GM12878 (cell line): Measurements from ENCODE around the gene CRYZL1. TPM values are rescaled to one million over a fixed set of nuclear protein-coding genes. Genes with fewer than 3 reads are reported as not detected.

ENCODE experiments used
- ATAC-seq: fragments of 200-7000 bp; cut with Tn5 transposase; 3 replicates; pipeline ENCODE4 v1.9.1; 2020; ENCODE audit warnings: mild to moderate bottlenecking, moderate library complexity
- BruUV-seq: library from RNA; stranded (reverse); fragments of 400-500 nt; replicated peaks from 2 replicates; lab custom pipeline; 2021; lab: Mats Ljungman, UMichigan
- CTCF ChIA-PET: fragments of 300-600 bp; sonication (Branson Sonifier 250); formaldehyde crosslinking; extraction: SDS; loops from one replicate; lab custom pipeline; 2021; ENCODE audit warnings: inconsistent platforms; lab: Yijun Ruan, JAX
- POLR2A ChIA-PET: fragments of 350-600 bp; formaldehyde crosslinking; extraction: SDS; loops from one replicate; lab custom pipeline; 2021; ENCODE audit warnings: inconsistent platforms; lab: Charles Lee
- RAD21 ChIA-PET: fragments of 300-600 bp; sonication (Branson Sonifier 250); formaldehyde crosslinking; loops from one replicate; lab custom pipeline; 2023; ENCODE audit warnings: antibody characterized with exemption; ENCODE audit not compliant: unreplicated experiment; lab: Charles Lee
- SMC1A ChIA-PET: fragments of 300-600 bp; sonication (Branson Sonifier 250); formaldehyde crosslinking; loops from one replicate; lab custom pipeline; 2023; ENCODE audit not compliant: unreplicated experiment, uncharacterized antibody; lab: Charles Lee
- DNase-seq: peaks from one replicate; pipeline ENCODE4 v3.0.0-alpha.2; 2011; ENCODE audit warnings: low read depth, low spot score
- FAIRE-seq: peaks from 3 replicates; lab custom pipeline; 2011; peaks lifted over from hg19 to GRCh38; lab: Jason Lieb, UNC
- H2AFZ ChIP-seq: 2 replicates; pipeline ENCODE4 v1.6.0; 2011; ENCODE audit warnings: low read depth, low read length, control low read depth; ENCODE audit not compliant: control insufficient read depth
- H3K27ac ChIP-seq: 2 replicates; pipeline ENCODE4 v1.5.1; 2011; ENCODE audit warnings: control low read depth; ENCODE audit not compliant: control insufficient read depth, insufficient read depth
- H3K27me3 ChIP-seq, 2 experiments: replicated peaks in 1 of 2; 2 replicates each; pipeline versions ENCODE4 v1.6.0 to v1.6.1; 2011; ENCODE audit warnings: low read length in 1 of 2; ENCODE audit not compliant: control insufficient read depth in 2 of 2, insufficient read depth in 2 of 2
- H3K36me3 ChIP-seq, 2 experiments: 2 replicates each; pipeline ENCODE4 v1.5.1; 2011; ENCODE audit warnings: low read length in 1 of 2; ENCODE audit not compliant: control insufficient read depth in 2 of 2, insufficient read depth in 2 of 2
- H3K4me1 ChIP-seq: 2 replicates; pipeline ENCODE4 v1.6.1; 2011; ENCODE audit warnings: mild to moderate bottlenecking, low read length, moderate library complexity, mixed read lengths; ENCODE audit not compliant: control insufficient read depth, insufficient read depth
- H3K4me2 ChIP-seq: 2 replicates; pipeline ENCODE4 v1.6.0; 2011; ENCODE audit warnings: control low read depth; ENCODE audit not compliant: control insufficient read depth, insufficient read depth
- H3K4me3 ChIP-seq: fragments of 200-600 bp; sonication (generic); 2 replicates; pipeline ENCODE4 v1.5.1; 2016
- H3K79me2 ChIP-seq: 2 replicates; pipeline ENCODE4 v1.6.0; 2011; ENCODE audit warnings: low read length; ENCODE audit not compliant: control insufficient read depth, insufficient read depth
- H3K9ac ChIP-seq: 2 replicates; pipeline ENCODE4 v1.8.0; 2011; ENCODE audit warnings: low read length, control low read depth, mixed read lengths; ENCODE audit not compliant: control insufficient read depth, insufficient read depth
- H3K9me3 ChIP-seq: replicated peaks from 3 replicates; pipeline ENCODE4 v1.5.1; 2011; ENCODE audit warnings: mild to moderate bottlenecking, low read length; ENCODE audit not compliant: control insufficient read depth, insufficient read depth
- H4K20me1 ChIP-seq: 2 replicates; pipeline ENCODE4 v1.6.0; 2011; ENCODE audit not compliant: control insufficient read depth, insufficient read depth
- CEBPB ChIP-seq, 2 experiments: fragments of 150-350 bp in 1 of 2; IDR thresholded peaks; 2 replicates each; pipeline ENCODE4 v1.6.1; 2012 to 2014; ENCODE audit warnings: low read depth in 2 of 2, low read length in 2 of 2, borderline replicate concordance in 1 of 2, inconsistent platforms in 1 of 2
- CHD2 ChIP-seq: IDR thresholded peaks from 2 replicates; pipeline ENCODE4 v1.6.1; 2011; ENCODE audit warnings: low read depth, low read length, improper control_type of control experiment, borderline replicate concordance
- CHD4 ChIP-seq: fragments of 200-600 bp; sonication (generic); IDR thresholded peaks from 2 replicates; pipeline ENCODE4 v1.6.1; 2016; ENCODE audit warnings: mild to moderate bottlenecking
- FOXM1 ChIP-seq: IDR thresholded peaks from 2 replicates; pipeline ENCODE4 v1.6.1; 2012; ENCODE audit warnings: low read depth, mild to moderate bottlenecking, inconsistent platforms, low read length, moderate library complexity
- MYB ChIP-seq: fragments of 150-350 bp; IDR thresholded peaks from 2 replicates; pipeline ENCODE4 v1.6.1; 2014; ENCODE audit warnings: mild to moderate bottlenecking, low read depth, low read length, borderline replicate concordance
- NR2C1 ChIP-seq: fragments of 450-650 bp; IDR thresholded peaks from 2 replicates; pipeline ENCODE4 v1.6.1; 2017; ENCODE audit warnings: antibody characterized with exemption, mild to moderate bottlenecking, moderate library complexity
- RBBP5 ChIP-seq: fragments of 200-600 bp; sonication (generic); conservative IDR thresholded peaks from 2 replicates; pipeline ENCODE4 v1.6.1; 2016
- SRF ChIP-seq, 2 experiments: IDR thresholded peaks; 2 replicates each; pipeline ENCODE4 v1.6.1; 2011; ENCODE audit warnings: low read depth in 2 of 2, low read length in 2 of 2, mild to moderate bottlenecking in 1 of 2, moderate library complexity in 1 of 2
- TARDBP ChIP-seq: IDR thresholded peaks from 2 replicates; pipeline ENCODE4 v1.6.1; 2016; ENCODE audit warnings: borderline replicate concordance
- WGBS: methylation state at CpG from one replicate; pipeline ENCODE4 v1.1.6; 2016; ENCODE audit warnings: low lambda C conversion rate; ENCODE audit not compliant: insufficient replicate concordance, insufficient coverage; ENCODE audit errors: missing lambda C conversion rate; 5-methylcytosine and 5-hydroxymethylcytosine counted together
- in situ Hi-C: fragments of 300-500 bp; cut with MboI; formaldehyde crosslinking; loops from 9 replicates; pipeline ENCODE4 v1.14.3; 2018; ENCODE audit warnings: mixed read lengths
- intact Hi-C: fragments of 100-400 bp; cut with micrococcal nuclease; formaldehyde crosslinking; loops from one replicate; pipeline ENCODE4 v1.14.2; 2022; ENCODE audit not compliant: unreplicated experiment
- polyA plus RNA-seq, 11 experiments: library from polyadenylated mRNA; depleted of rRNA in 4 of 11; unstranded in 6 of 11; stranded (reverse) in 5 of 11; fragments of >200 nt; fragmentation: Nextera tagmentation in 4 of 11; fragmentation: Illumina TruSeq in 1 of 11; extraction: Ambion mirVana in 4 of 11; extraction: Trizol in 1 of 11; gene quantifications; 1 replicate in 1 of 11; 2 replicates in 10 of 11; pipeline versions ENCODE4 v1.2.1 to v1.2.3, GENCODE V29; 2011 to 2016; ENCODE audit warnings: inconsistent platforms in 2 of 11, missing spikeins in 2 of 11, low read depth in 1 of 11
- total RNA-seq, 4 experiments: library from RNA; depleted of rRNA in 3 of 4; stranded (reverse); fragments of >200 nt in 3 of 4; fragmentation: Illumina TruSeq in 1 of 4; extraction: Trizol in 1 of 4; gene quantifications; 2 replicates each; pipeline versions ENCODE4 v1.2.1 to v1.2.3, GENCODE V29; 2013 to 2021

CRYZL1 gene
- total and polyA plus RNA-seq, 10 of the 15 experiments (the other 5 are each of a cell fraction or from before 2014, with no cell fraction given): 14.3 to 72.4 (median 30.7) TPM

- BruUV-seq: no TSS peak
- POLR2A ChIA-PET: interaction anchor here (0.8 to 1.1 kb wide), 2 partner anchors 10 to 11 kb away, joined by 3 read pairs; partner anchors contain the start of gene DONSON
- RAD21 ChIA-PET: interaction anchor here (1.0 kb wide), 1 partner anchor 607 kb away, joined by 3 read pairs; no protein-coding TSS in a partner anchor
Observed at GRCh38 chr21:33598051-33598450, 43.5 kb downstream of the CRYZL1 start.

More at GRCh38 chr21:33598051-33598450, 43.5 kb downstream of the CRYZL1 start:
- TF ChIP-seq CHD2 (no peak), NR2C1 (no peak), MYB (no peak), RBBP5 (no peak), CEBPB (IDR thresholded peaks at IDR 0.05; ENCODE audit: borderline replicate concordance in 1 of 2, low read depth in 2 of 2, low read length in 2 of 2) (no peak), CHD4 (no peak), SRF (IDR thresholded peaks at IDR 0.05; ENCODE audit: low read depth in 2 of 2, low read length in 2 of 2) (no peak), FOXM1 (no peak), TARDBP (no peak)
- peaks cover 0 to 26% of the 10 kb centered on the region in 2 experiments; a peak in 3 of 4 replicates for H3K36me3 ChIP-seq
- FAIRE-seq (no peak), DNase-seq (no peak), ATAC-seq (no peak)
- H3K4me1 ChIP-seq: no peaks in the 10 kb centered on the region
- no peak overlapping the region for H3K4me2 ChIP-seq
- H2AFZ ChIP-seq: no peak overlapping the region
- 58% methylated on average over 1 of the region's 1 CpG for WGBS
- H3K27me3 ChIP-seq: no peaks in the 10 kb centered on the region
- H3K9me3 ChIP-seq: no peaks in the 10 kb centered on the region
- intact Hi-C loops (no loop called here), in situ Hi-C loops (no loop called here)
- no peak overlapping the region for H3K4me3 ChIP-seq
- H3K9ac ChIP-seq: no peak overlapping the region
- no peak overlapping the region for H3K27ac ChIP-seq
- no peaks in the 10 kb centered on the region for H4K20me1 ChIP-seq
- ChIA-PET CTCF (no interaction called here), SMC1A (interaction anchor here (0.7 kb wide), 1 partner anchor 184 kb away, joined by 3 read pairs; no protein-coding TSS in a partner anchor)
- no peaks in the 10 kb centered on the region for H3K79me2 ChIP-seq
